Bronchial epithelial cell (primary cell): ENCODE measurements around the gene RAB10. TPM values are rescaled to one million over a fixed set of nuclear protein-coding genes. Genes with fewer than 3 reads are reported as not detected.

Source experiments
- DNase-seq: peaks from one replicate; pipeline ENCODE4 v3.0.0-alpha.2; 2010; ENCODE audit warnings: low read depth
- FAIRE-seq: peaks from 2 replicates; lab custom pipeline; 2011; peaks lifted over from hg19 to GRCh38; lab: Jason Lieb, UNC
- H3K27me3 ChIP-seq: 2 replicates; pipeline ENCODE4 v1.5.1; 2011; ENCODE audit warnings: low read length; ENCODE audit not compliant: control insufficient read depth, insufficient read depth
- H3K36me3 ChIP-seq: 2 replicates; pipeline ENCODE4 v1.5.1; 2011; ENCODE audit warnings: low read length; ENCODE audit not compliant: control insufficient read depth, insufficient read depth
- H3K4me3 ChIP-seq: 2 replicates; pipeline ENCODE4 v1.5.1; 2011; ENCODE audit warnings: mild to moderate bottlenecking, low read depth, low read length, control low read depth
- CTCF ChIP-seq: IDR thresholded peaks from 2 replicates; pipeline ENCODE4 v1.5.1; 2011; ENCODE audit warnings: mild to moderate bottlenecking, moderate library complexity, low read length, control low read depth, inconsistent platforms; ENCODE audit not compliant: insufficient read depth, severe bottlenecking
- total RNA-seq: library from RNA; depleted of rRNA; stranded (reverse); fragments of >200 nt; gene quantifications from 2 replicates; pipeline ENCODE4 v1.2.1, GENCODE V29; 2014

RAB10 gene
- total RNA-seq, 1 donor from 2014 or later, result 308 TPM

DNA sequence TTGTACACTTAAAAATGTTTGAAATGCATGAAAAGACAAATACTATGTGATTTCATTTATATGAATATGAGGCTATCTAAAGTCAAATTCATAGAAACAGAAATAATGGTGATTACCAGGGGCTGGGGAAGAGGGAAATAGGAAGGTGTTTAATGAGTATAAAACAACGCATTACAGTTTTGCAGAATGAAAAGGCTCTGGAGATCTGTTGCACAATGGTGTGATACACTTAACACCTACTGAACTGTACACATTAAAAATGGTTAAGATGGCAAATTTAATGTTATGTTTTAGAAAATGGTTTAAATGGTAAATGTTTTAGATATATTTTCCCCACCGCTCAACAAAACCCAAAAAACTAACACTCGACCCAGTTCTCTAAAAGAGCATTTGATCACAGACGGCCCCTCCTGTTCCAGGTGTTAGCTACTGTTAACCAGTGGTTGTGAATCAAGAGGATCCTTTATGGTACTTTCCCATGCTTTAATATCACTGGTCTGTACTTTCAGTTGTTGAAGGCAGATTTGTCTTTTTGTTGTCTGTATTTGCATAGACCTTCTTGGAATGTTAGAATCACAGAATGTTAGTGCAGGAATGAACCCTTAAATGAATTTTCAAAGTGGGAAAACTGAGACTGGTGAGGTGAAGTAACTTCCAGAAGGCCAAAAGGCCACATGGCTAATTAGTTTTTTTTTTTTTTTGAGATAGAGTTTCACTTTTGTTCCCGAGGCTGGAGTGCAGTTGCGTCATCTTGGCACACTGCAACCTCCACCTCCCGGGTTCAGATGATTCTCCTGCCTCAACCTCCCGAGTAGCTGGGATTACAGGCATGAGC is 10.2 kb downstream of the RAB10 start:
- no peak for TF ChIP-seq CTCF
- FAIRE-seq (no peak), DNase-seq (peak; percentile 53)
- Histone ChIP-seq H3K4me3 (no peak overlapping the region), H3K27me3 (no peaks in the 10 kb centered on the region), H3K36me3 (peaks cover 1% of the 10 kb centered on the region)

- no peak for DNase-seq
- FAIRE-seq, result no peak
- no peaks in the 10 kb centered on the region for H3K36me3 ChIP-seq
Measured at GRCh38 chr2:26048791-26049190, 14.9 kb downstream of the RAB10 start.

DNA sequence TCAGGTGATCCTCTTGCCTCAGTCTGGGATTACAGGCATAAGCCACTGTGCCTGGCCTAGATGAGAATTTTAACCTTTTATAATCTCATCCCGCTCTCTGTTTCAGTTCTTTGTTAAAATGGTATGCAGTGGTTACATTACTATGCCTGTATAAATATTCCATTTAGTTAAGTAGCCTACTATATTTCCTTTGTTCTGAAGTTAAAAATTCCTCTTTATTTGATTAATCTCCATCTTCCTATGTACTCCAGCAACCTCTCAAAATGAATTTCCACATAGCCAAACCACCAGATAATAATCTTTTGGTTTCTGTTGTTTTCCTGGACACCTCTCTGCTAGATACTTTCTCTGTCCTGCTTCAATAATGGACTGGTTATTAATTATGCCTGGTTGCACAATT is 15.8 kb downstream of the RAB10 start:
- H3K27me3 ChIP-seq, result no peaks in the 10 kb centered on the region
- no peak for TF ChIP-seq CTCF
- DNase-seq (no peak), FAIRE-seq (no peak)
- H3K4me3 ChIP-seq, result no peak overlapping the region
- no peaks in the 10 kb centered on the region for H3K36me3 ChIP-seq

More at GRCh38 chr2:26048791-26049190, 14.9 kb downstream of the RAB10 start:
- no peak for TF ChIP-seq CTCF
- Histone ChIP-seq H3K27me3 (no peaks in the 10 kb centered on the region), H3K4me3 (no peak overlapping the region)

GRCh38 chr2:26052740-26053139 is 18.9 kb downstream of the RAB10 start:
- no peak overlapping the region for H3K4me3 ChIP-seq
- peaks cover 3% of the 10 kb centered on the region for H3K36me3 ChIP-seq
- DNase-seq (no peak), FAIRE-seq (no peak)
- TF ChIP-seq CTCF, result no peak
- no peaks in the 10 kb centered on the region for H3K27me3 ChIP-seq

- Histone ChIP-seq H3K4me3 (no peak overlapping the region), H3K27me3 (no peaks in the 10 kb centered on the region), H3K36me3 (peaks cover 3% of the 10 kb centered on the region)
- DNase-seq (no peak), FAIRE-seq (no peak)
- TF ChIP-seq CTCF, result no peak
Measured at GRCh38 chr2:26054598-26055348, 20.9 kb downstream of the RAB10 start.
